Vagina (tissue), 2 donors: ENCODE results near the gene AUP1.

Source experiments
- CTCF ChIP-seq, 3 experiments: fragments of 450-650 bp in 2 of 3; fragments of 200-600 bp in 1 of 3; sonication (generic) in 1 of 3; IDR thresholded peaks; one replicate each; pipeline ENCODE4 v1.5.1; 2017 to 2019; ENCODE audit warnings: antibody characterized with exemption in 3 of 3, mild to moderate bottlenecking in 2 of 3, moderate library complexity in 2 of 3
- POLR2A ChIP-seq, 2 donors: fragments of 450-650 bp; IDR thresholded peaks; one replicate each; pipeline ENCODE4 v1.6.1; 2017; ENCODE audit warnings: antibody characterized with exemption in 2 of 2, mild to moderate bottlenecking in 2 of 2, moderate library complexity in 2 of 2

- TF ChIP-seq CTCF (IDR thresholded peaks at IDR 0.05) (no peak), POLR2A (IDR thresholded peaks at IDR 0.05) (no peak)
Measured at GRCh38 chr2:74528600-74529356, 728 bp downstream of the AUP1 start.
